ENCODE results near the gene CLN3. TPM values are rescaled to one million over a fixed set of nuclear protein-coding genes. Genes with fewer than 3 reads are reported as not detected.

Gene CLN3
- total and polyA plus RNA-seq, 9 of the 15 experiments (the other 6 are each of a cell fraction or from before 2014, with no cell fraction given): 2.5 to 27.1 (median 11.6) TPM

Other genes starting within 250 kb of the CLN3 start
Only the 7 nearest of the 12 such genes appear.
- 85.4 and 89.8 TPM in 2 replicates for gene EIF3CL, start 88.2 kb downstream of the CLN3 start, total RNA-seq (2014; rRNA removed)
- 30.7 and 40.1 TPM in 2 replicates for gene EIF3CL, start 88.2 kb downstream of the CLN3 start, total RNA-seq (2014; rRNA removed; fragmentation: Illumina TruSeq; extraction: Trizol)
- gene EIF3CL, start 88.2 kb downstream of the CLN3 start, total RNA-seq (2015; rRNA removed; fragmentation: Illumina TruSeq; extraction: Trizol): 88.1 and 88.2 TPM in 2 replicates
- gene EIF3CL, start 88.2 kb downstream of the CLN3 start, total RNA-seq (2021): 78.1 and 112 TPM in 2 replicates
- gene EIF3CL, start 88.2 kb downstream of the CLN3 start, polyA plus RNA-seq (2011; rRNA removed): 130 and 155 TPM in 2 replicates
- gene EIF3CL, start 88.2 kb downstream of the CLN3 start, polyA plus RNA-seq (2014; fragmentation: Illumina TruSeq; extraction: Trizol): 119 and 183 TPM in 2 replicates
- 10 to 100 TPM in 1 of 2 experiments, 1 to 10 TPM in 1; 3.7 to 10.4 TPM for gene EIF3CL, start 88.2 kb downstream of the CLN3 start, polyA plus RNA-seq (2014; fragmentation: Nextera tagmentation; extraction: Ambion mirVana)
- 78.1 and 99.2 TPM in 2 replicates for gene EIF3CL, start 88.2 kb downstream of the CLN3 start, polyA plus RNA-seq (2014; rRNA removed)
- gene NPIPB7, start 19.7 kb downstream of the CLN3 start, total RNA-seq (2014; rRNA removed): not detected in 2 replicates
- gene NPIPB7, start 19.7 kb downstream of the CLN3 start, total RNA-seq (2014; rRNA removed; fragmentation: Illumina TruSeq; extraction: Trizol): not detected in 2 replicates
- gene NPIPB7, start 19.7 kb downstream of the CLN3 start, total RNA-seq (2015; rRNA removed; fragmentation: Illumina TruSeq; extraction: Trizol): not detected in 2 replicates
- gene NPIPB7, start 19.7 kb downstream of the CLN3 start, total RNA-seq (2021): not detected in 2 replicates
- gene NPIPB7, start 19.7 kb downstream of the CLN3 start, polyA plus RNA-seq (2011; rRNA removed): not detected in 2 replicates
- not detected in 2 replicates for gene NPIPB7, start 19.7 kb downstream of the CLN3 start, polyA plus RNA-seq (2014; fragmentation: Illumina TruSeq; extraction: Trizol)
- under 1 TPM in 1 of 2 experiments, not detected in 1; 0.07 TPM for gene NPIPB7, start 19.7 kb downstream of the CLN3 start, polyA plus RNA-seq (2014; fragmentation: Nextera tagmentation; extraction: Ambion mirVana)
- gene NPIPB7, start 19.7 kb downstream of the CLN3 start, polyA plus RNA-seq (2014; rRNA removed): not detected in 2 replicates
- 3.6 and 3.8 TPM in 2 replicates for gene APOBR, start 2.6 kb upstream of the CLN3 start, total RNA-seq (2014; rRNA removed)
- 0.25 and 0.32 TPM in 2 replicates for gene APOBR, start 2.6 kb upstream of the CLN3 start, total RNA-seq (2014; rRNA removed; fragmentation: Illumina TruSeq; extraction: Trizol)
- gene APOBR, start 2.6 kb upstream of the CLN3 start, total RNA-seq (2015; rRNA removed; fragmentation: Illumina TruSeq; extraction: Trizol): 1.9 and 2.3 TPM in 2 replicates
- gene APOBR, start 2.6 kb upstream of the CLN3 start, total RNA-seq (2021): 3.2 and 4.3 TPM in 2 replicates
- gene APOBR, start 2.6 kb upstream of the CLN3 start, polyA plus RNA-seq (2011; rRNA removed): 0.67 and 2.0 TPM in 2 replicates
- gene APOBR, start 2.6 kb upstream of the CLN3 start, polyA plus RNA-seq (2014; fragmentation: Illumina TruSeq; extraction: Trizol): 3.8 and 7.3 TPM in 2 replicates
- gene APOBR, start 2.6 kb upstream of the CLN3 start, polyA plus RNA-seq (2014; fragmentation: Nextera tagmentation; extraction: Ambion mirVana): under 1 TPM in 1 of 2 experiments, not detected in 1; 0.08 TPM
- gene APOBR, start 2.6 kb upstream of the CLN3 start, polyA plus RNA-seq (2014; rRNA removed): 4.2 and 6.1 TPM in 2 replicates
- not detected in 2 replicates for gene IL27, start 14.8 kb upstream of the CLN3 start, total RNA-seq (2014; rRNA removed)
- gene IL27, start 14.8 kb upstream of the CLN3 start, total RNA-seq (2014; rRNA removed; fragmentation: Illumina TruSeq; extraction: Trizol): not detected in 2 replicates
- gene IL27, start 14.8 kb upstream of the CLN3 start, total RNA-seq (2015; rRNA removed; fragmentation: Illumina TruSeq; extraction: Trizol): not detected in 2 replicates
- not detected in 2 replicates for gene IL27, start 14.8 kb upstream of the CLN3 start, total RNA-seq (2021)
- not detected in 2 replicates for gene IL27, start 14.8 kb upstream of the CLN3 start, polyA plus RNA-seq (2011; rRNA removed)
- not detected in 2 replicates for gene IL27, start 14.8 kb upstream of the CLN3 start, polyA plus RNA-seq (2014; fragmentation: Illumina TruSeq; extraction: Trizol)
- not detected for gene IL27, start 14.8 kb upstream of the CLN3 start, polyA plus RNA-seq (2014; fragmentation: Nextera tagmentation; extraction: Ambion mirVana)
- gene IL27, start 14.8 kb upstream of the CLN3 start, polyA plus RNA-seq (2014; rRNA removed): not detected in 2 replicates
- 0.27 and 0.86 TPM in 2 replicates for gene NUPR1, start 46.9 kb upstream of the CLN3 start, total RNA-seq (2014; rRNA removed)
- 0.07 TPM in 1 of 2 replicates, not detected in the other for gene NUPR1, start 46.9 kb upstream of the CLN3 start, total RNA-seq (2014; rRNA removed; fragmentation: Illumina TruSeq; extraction: Trizol)
- gene NUPR1, start 46.9 kb upstream of the CLN3 start, total RNA-seq (2015; rRNA removed; fragmentation: Illumina TruSeq; extraction: Trizol): 0.40 and 0.64 TPM in 2 replicates
- 0.56 and 1.5 TPM in 2 replicates for gene NUPR1, start 46.9 kb upstream of the CLN3 start, total RNA-seq (2021)
- 0.11 and 0.34 TPM in 2 replicates for gene NUPR1, start 46.9 kb upstream of the CLN3 start, polyA plus RNA-seq (2011; rRNA removed)
- gene NUPR1, start 46.9 kb upstream of the CLN3 start, polyA plus RNA-seq (2014; fragmentation: Illumina TruSeq; extraction: Trizol): 0.08 and 1.00 TPM in 2 replicates
- under 1 TPM; 0.08 to 0.21 TPM for gene NUPR1, start 46.9 kb upstream of the CLN3 start, polyA plus RNA-seq (2014; fragmentation: Nextera tagmentation; extraction: Ambion mirVana)
- 0.09 and 0.34 TPM in 2 replicates for gene NUPR1, start 46.9 kb upstream of the CLN3 start, polyA plus RNA-seq (2014; rRNA removed)
- 33.1 and 36.1 TPM in 2 replicates for gene SGF29, start 61.8 kb upstream of the CLN3 start, total RNA-seq (2014; rRNA removed)
- 16.3 and 21.2 TPM in 2 replicates for gene SGF29, start 61.8 kb upstream of the CLN3 start, total RNA-seq (2014; rRNA removed; fragmentation: Illumina TruSeq; extraction: Trizol)
- gene SGF29, start 61.8 kb upstream of the CLN3 start, total RNA-seq (2015; rRNA removed; fragmentation: Illumina TruSeq; extraction: Trizol): 28.1 and 31.3 TPM in 2 replicates
- 34.2 and 41.1 TPM in 2 replicates for gene SGF29, start 61.8 kb upstream of the CLN3 start, total RNA-seq (2021)
- gene SGF29, start 61.8 kb upstream of the CLN3 start, polyA plus RNA-seq (2011; rRNA removed): 2.6 and 4.1 TPM in 2 replicates
- 24.5 and 30.9 TPM in 2 replicates for gene SGF29, start 61.8 kb upstream of the CLN3 start, polyA plus RNA-seq (2014; fragmentation: Illumina TruSeq; extraction: Trizol)
- 10 to 100 TPM in 1 of 2 experiments, 1 to 10 TPM in 1; 6.0 to 11.9 TPM for gene SGF29, start 61.8 kb upstream of the CLN3 start, polyA plus RNA-seq (2014; fragmentation: Nextera tagmentation; extraction: Ambion mirVana)
- 14.4 and 16.5 TPM in 2 replicates for gene SGF29, start 61.8 kb upstream of the CLN3 start, polyA plus RNA-seq (2014; rRNA removed)
- 1.8 and 3.2 TPM in 2 replicates for gene SULT1A2, start 105.0 kb upstream of the CLN3 start, total RNA-seq (2014; rRNA removed)
- gene SULT1A2, start 105.0 kb upstream of the CLN3 start, total RNA-seq (2014; rRNA removed; fragmentation: Illumina TruSeq; extraction: Trizol): 0.64 and 0.73 TPM in 2 replicates
- gene SULT1A2, start 105.0 kb upstream of the CLN3 start, total RNA-seq (2015; rRNA removed; fragmentation: Illumina TruSeq; extraction: Trizol): 1.6 and 1.9 TPM in 2 replicates
- gene SULT1A2, start 105.0 kb upstream of the CLN3 start, total RNA-seq (2021): 1.1 and 1.2 TPM in 2 replicates
- 0.39 and 0.92 TPM in 2 replicates for gene SULT1A2, start 105.0 kb upstream of the CLN3 start, polyA plus RNA-seq (2011; rRNA removed)
- 1.3 and 2.1 TPM in 2 replicates for gene SULT1A2, start 105.0 kb upstream of the CLN3 start, polyA plus RNA-seq (2014; fragmentation: Illumina TruSeq; extraction: Trizol)
- 1 to 10 TPM; 2.4 to 2.9 TPM for gene SULT1A2, start 105.0 kb upstream of the CLN3 start, polyA plus RNA-seq (2014; fragmentation: Nextera tagmentation; extraction: Ambion mirVana)
- gene SULT1A2, start 105.0 kb upstream of the CLN3 start, polyA plus RNA-seq (2014; rRNA removed): 1.5 and 1.7 TPM in 2 replicates